Limb (tissue), 2 donors: ENCODE measurements around the gene B3GALT2.
"Not testable (repeated sequence)": the region's sequence is repeated elsewhere in the genome, so short reads cannot be mapped to it uniquely, and the experiment has no call there.

Experiments used
- DNase-seq, 2 donors: peaks; one replicate each; pipeline ENCODE4 v3.0.0-alpha.2; 2016; ENCODE audit errors: extremely low spot score in 2 of 2

Gene B3GALT2

GRCh38 chr1:193185901-193186731, at the start of gene B3GALT2:
Gene B3GALT2 (minus strand): TSS chr1:193186613. CDS start chr1:193181562, 5,051 bp downstream.
- DNase-seq: peak; percentile 64 to 86

DNA sequence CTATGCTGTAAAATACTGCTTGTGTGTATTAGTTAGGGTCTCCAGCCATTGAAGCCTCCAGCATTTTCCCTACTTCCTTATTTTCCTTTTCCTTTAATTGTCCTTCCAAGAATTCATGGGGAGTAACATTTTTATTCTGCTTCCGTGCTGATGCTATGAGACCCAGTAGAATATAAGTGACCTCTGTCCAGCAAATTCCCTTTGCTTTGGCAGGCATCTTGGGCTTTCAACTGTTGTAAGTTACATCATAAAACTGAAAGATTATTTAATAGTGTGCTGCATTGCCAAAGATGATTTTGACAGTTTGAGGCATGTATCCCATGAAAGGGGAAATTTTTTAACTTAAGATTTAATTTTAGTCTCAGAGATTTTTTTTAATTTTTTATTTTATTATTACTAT, 48.1 kb upstream of the B3GALT2 start:
- no peak for DNase-seq

- DNase-seq: not testable (repeated sequence)
Measured at GRCh38 chr1:193231146-193231545, 44.7 kb upstream of the B3GALT2 start.

DNA sequence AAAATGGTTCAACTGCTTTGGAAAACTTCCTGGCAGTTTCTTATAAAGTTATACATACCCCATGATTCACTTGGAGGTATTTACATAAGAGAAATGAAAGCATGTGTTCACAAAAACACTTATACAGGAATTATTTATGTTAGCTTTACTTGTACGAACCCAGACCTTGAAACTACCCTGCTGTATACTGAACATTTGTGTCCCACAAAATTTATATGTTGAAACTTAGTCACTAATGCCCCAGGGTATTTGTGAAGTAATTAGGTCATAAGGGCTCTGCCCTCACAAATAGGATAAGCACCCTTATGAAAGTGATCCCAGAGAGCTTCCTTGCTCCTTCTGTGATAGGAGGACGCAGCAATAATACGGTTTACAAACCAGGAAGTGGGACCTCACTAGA, 42.7 kb upstream of the B3GALT2 start:
- no peak for DNase-seq

DNA sequence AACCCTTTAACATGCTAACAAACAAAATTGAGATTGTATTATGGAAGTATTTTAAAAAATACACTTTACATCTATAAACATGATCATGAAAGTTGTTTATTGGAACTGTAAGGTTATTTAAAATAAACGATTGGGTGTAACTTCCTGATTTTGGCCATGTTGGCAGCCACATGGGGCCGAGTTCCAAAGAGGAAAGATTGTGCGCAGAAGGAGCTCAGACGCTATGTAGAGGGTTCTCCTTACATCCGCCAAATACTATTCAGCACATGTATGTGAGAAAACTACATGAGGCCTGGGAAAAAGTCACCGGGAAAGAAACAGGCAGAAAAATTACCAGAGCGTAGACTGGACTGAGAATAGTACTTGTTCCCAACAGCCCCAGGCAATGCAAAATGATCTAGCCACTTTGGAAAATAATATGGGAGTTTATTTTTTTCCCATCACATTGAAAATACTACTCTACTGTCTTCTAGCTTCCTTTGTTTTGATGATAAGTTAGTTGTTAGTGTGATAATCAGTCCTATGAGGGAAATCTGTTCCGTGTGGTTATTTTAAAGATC, 35.7 kb upstream of the B3GALT2 start:
- DNase-seq: no peak

GRCh38 chr1:193221651-193222050, 35.2 kb upstream of the B3GALT2 start:
- no peak for DNase-seq

GRCh38 chr1:193219391-193219790, 33.0 kb upstream of the B3GALT2 start:
- no peak for DNase-seq

DNA sequence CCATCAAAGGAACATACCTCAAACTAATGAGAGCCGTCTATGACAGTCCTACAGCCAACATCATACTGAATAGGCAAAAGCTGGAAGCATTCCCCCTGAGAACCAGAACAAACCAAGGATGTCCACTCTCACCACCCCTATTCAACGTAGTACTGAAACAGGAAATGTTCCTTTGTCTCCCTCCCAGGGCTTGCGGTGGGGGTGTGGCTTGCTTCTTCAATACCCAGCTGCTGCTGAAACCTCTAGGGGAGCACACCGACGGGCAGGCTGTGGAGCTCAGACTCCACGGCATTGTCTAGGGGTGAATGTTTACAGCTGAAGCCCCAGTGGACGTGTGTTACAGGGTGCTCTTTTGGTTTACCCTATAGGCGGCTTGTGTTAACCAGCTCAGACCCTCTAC, 30.5 kb upstream of the B3GALT2 start:
- no peak for DNase-seq

DNA sequence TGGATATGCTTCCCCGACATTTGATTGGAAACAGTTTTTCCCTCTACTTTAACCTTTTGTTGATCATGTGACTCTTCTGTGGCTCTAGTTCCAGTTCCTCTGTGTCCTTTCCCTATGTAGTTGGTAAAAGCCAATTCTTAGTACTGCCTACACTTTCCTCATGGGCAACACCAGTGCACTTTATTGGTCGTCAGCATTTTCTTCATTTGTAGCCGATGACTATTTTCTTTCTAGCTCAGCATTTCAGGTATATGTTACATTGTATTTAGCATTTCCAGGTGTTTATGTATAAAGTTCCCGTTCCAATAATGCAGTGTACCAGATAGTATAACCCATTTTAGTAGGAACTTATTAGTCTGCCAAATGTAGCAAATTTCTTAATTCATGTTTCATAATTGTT, 27.6 kb upstream of the B3GALT2 start:
- DNase-seq: no peak

- no peak for DNase-seq
Measured at GRCh38 chr1:193212637-193213036, 26.2 kb upstream of the B3GALT2 start.

DNA sequence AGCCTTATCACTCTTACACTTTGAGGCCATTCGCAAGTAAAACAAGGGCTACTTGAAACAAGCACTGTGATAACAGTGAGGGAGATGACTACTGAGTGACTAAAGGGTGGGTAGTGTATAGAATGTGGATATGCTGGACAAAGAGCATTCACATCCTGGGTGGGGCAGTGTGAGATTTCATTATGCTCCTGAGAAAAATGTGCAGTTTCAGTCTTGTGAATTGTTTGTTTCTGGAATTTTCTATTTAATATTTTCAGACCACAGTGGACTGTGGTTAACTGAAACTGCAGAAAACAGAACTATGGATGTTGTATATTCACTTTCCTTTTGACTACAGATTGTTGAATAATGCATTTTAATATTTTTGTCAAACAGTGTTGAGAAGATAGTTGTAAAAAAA, 25.1 kb upstream of the B3GALT2 start:
- no peak for DNase-seq

- DNase-seq: no peak
Measured at GRCh38 chr1:193210996-193211395, 24.6 kb upstream of the B3GALT2 start.

- DNase-seq: no peak
Measured at GRCh38 chr1:193201021-193201420, 14.6 kb upstream of the B3GALT2 start.

DNA sequence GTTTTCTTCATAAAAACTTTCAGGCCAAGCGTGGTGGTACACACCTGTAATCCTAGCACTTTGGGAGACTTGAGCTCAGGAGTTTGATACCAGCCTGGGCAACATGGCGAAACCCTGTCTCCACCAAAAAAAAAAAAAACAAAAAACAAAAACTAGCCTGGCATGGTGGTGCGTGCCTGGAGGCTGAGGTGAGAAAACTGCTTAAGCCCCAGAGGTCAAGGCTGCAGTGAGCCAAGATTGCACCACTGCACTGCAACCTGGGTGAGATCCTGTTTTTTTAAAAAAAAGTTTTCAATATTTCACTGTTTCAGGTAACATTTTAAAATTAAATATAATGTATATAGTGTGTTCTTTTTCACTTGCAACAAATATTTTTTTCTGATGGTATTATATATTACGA, 13.5 kb upstream of the B3GALT2 start:
- no peak for DNase-seq

GRCh38 chr1:193192586-193192985, 6.2 kb upstream of the B3GALT2 start:
- DNase-seq: no peak

- no peak for DNase-seq
Measured at GRCh38 chr1:193190096-193190744, 3.8 kb upstream of the B3GALT2 start.

GRCh38 chr1:193189442-193190095, 3.2 kb upstream of the B3GALT2 start:
- DNase-seq: no peak

- not testable (repeated sequence) for DNase-seq
Measured at GRCh38 chr1:193188915-193189314, 2.5 kb upstream of the B3GALT2 start.

- no peak for DNase-seq
Measured at GRCh38 chr1:193187114-193187513, 701 bp upstream of the B3GALT2 start.

- no peak for DNase-seq
Measured at GRCh38 chr1:193185211-193185610, 1.2 kb downstream of the B3GALT2 start.

GRCh38 chr1:193184776-193185175, 1.6 kb downstream of the B3GALT2 start:
- DNase-seq: no peak

- peak in 1 of 2 donors; percentile 84 for DNase-seq
Measured at GRCh38 chr1:193183019-193183627, 3.3 kb downstream of the B3GALT2 start.
